H1 (cell line): Measurements from ENCODE around the gene UBASH3B. TPM values are rescaled to one million over a fixed set of nuclear protein-coding genes. Genes with fewer than 3 reads are reported as not detected.

Experiments used
- CTCF ChIA-PET: fragments of 300-600 bp; sonication (Branson Sonifier 250); formaldehyde crosslinking; loops from one replicate; lab custom pipeline; 2021; ENCODE audit not compliant: partially characterized antibody; lab: Charles Lee
- POLR2A ChIA-PET: fragments of 300-600 bp; sonication (Branson Sonifier 250); formaldehyde crosslinking; loops from one replicate; lab custom pipeline; 2021; ENCODE audit warnings: inconsistent platforms; ENCODE audit not compliant: partially characterized antibody; lab: Charles Lee
- DNase-seq, 2 experiments: peaks; one replicate each; pipeline versions ENCODE4 v3.0.0 to v3.0.0-alpha.2; 2010 to 2022; ENCODE audit warnings: low spot score in 2 of 2, low read depth in 1 of 2, mixed read lengths in 1 of 2
- FAIRE-seq: peaks from 2 replicates; lab custom pipeline; 2011; peaks lifted over from hg19 to GRCh38; lab: Jason Lieb, UNC
- H2AFZ ChIP-seq: 2 replicates; pipeline ENCODE4 v1.8.1; 2012; ENCODE audit warnings: low read length, inconsistent platforms
- H2AK5ac ChIP-seq: 2 replicates; pipeline ENCODE4 v1.6.1; 2013; ENCODE audit warnings: low read depth, low read length
- H2BK120ac ChIP-seq: replicated peaks from 2 replicates; pipeline ENCODE3; 2013; ENCODE audit warnings: low read depth, low read length, inconsistent platforms
- H2BK12ac ChIP-seq: 2 replicates; pipeline ENCODE4 v1.6.1; 2013; ENCODE audit warnings: low read depth, low read length
- H2BK15ac ChIP-seq: 2 replicates; pipeline ENCODE4 v1.6.1; 2013; ENCODE audit warnings: low read length
- H2BK20ac ChIP-seq: 2 replicates; pipeline ENCODE4 v1.6.1; 2013; ENCODE audit warnings: low read length
- H2BK5ac ChIP-seq: 2 replicates; pipeline ENCODE4 v1.6.1; 2013; ENCODE audit warnings: low read depth, low read length
- H3K14ac ChIP-seq: 2 replicates; pipeline ENCODE4 v1.6.1; 2013; ENCODE audit warnings: inconsistent platforms; ENCODE audit not compliant: insufficient read length
- H3K18ac ChIP-seq: 2 replicates; pipeline ENCODE4 v1.6.1; 2013; ENCODE audit warnings: low read length; ENCODE audit errors: extremely low read depth
- H3K23ac ChIP-seq: 2 replicates; pipeline ENCODE4 v1.6.1; 2013; ENCODE audit warnings: inconsistent platforms; ENCODE audit not compliant: insufficient read length
- H3K23me2 ChIP-seq: 2 replicates; pipeline ENCODE4 v1.6.1; 2013; ENCODE audit warnings: low read depth, low read length
- H3K27ac ChIP-seq: 2 replicates; pipeline ENCODE4 v1.6.1; 2011; ENCODE audit warnings: low read depth, low read length, inconsistent platforms
- H3K27me3 ChIP-seq, 4 experiments: replicated peaks in 1 of 4; 1 replicate in 1 of 4; 2 replicates in 3 of 4; pipeline versions ENCODE4 v1.6.1 to v1.8.1; 2011 to 2013; ENCODE audit warnings: low read length in 3 of 4, mild to moderate bottlenecking in 3 of 4, inconsistent platforms in 2 of 4, mixed read lengths in 2 of 4, moderate library complexity in 1 of 4; ENCODE audit not compliant: control insufficient read depth in 3 of 4, insufficient read depth in 3 of 4; ENCODE audit errors: extremely low read depth in 1 of 4
- H3K36me3 ChIP-seq, 4 experiments: 2 replicates each; pipeline versions ENCODE4 v1.6.1 to v1.8.1; 2011 to 2013; ENCODE audit warnings: mild to moderate bottlenecking in 4 of 4, low read length in 3 of 4, moderate library complexity in 2 of 4, control low read depth in 1 of 4, inconsistent platforms in 1 of 4; ENCODE audit not compliant: insufficient read depth in 4 of 4, control insufficient read depth in 2 of 4
- H3K4ac ChIP-seq: replicated peaks from 2 replicates; pipeline ENCODE3; 2013; ENCODE audit warnings: low read length, low read depth, mixed read lengths, inconsistent platforms; ENCODE audit not compliant: insufficient read length
- H3K4me1 ChIP-seq, 4 experiments: replicated peaks in 1 of 4; 1 replicate in 1 of 4; 2 replicates in 3 of 4; pipeline versions ENCODE4 v1.6.1 to v1.8.1; 2011 to 2013; ENCODE audit warnings: low read length in 3 of 4, inconsistent platforms in 2 of 4, mixed read lengths in 1 of 4; ENCODE audit not compliant: insufficient read depth in 4 of 4, control insufficient read depth in 3 of 4
- H3K4me2 ChIP-seq, 2 experiments: 2 replicates each; pipeline versions ENCODE4 v1.6.1 to v1.8.1; 2011 to 2013; ENCODE audit warnings: low read depth in 2 of 2, low read length in 2 of 2, control low read depth in 1 of 2, inconsistent platforms in 1 of 2, mild to moderate bottlenecking in 1 of 2; ENCODE audit not compliant: insufficient read depth in 1 of 2
- H3K4me3 ChIP-seq, 4 experiments: fragments of 200-600, 300-600 bp in 1 of 4; sonication (generic), shearing (Covaris generic), sonication (Bioruptor Twin) in 1 of 4; 2 replicates each; pipeline versions ENCODE4 v1.5.1 to v1.8.1; 2011 to 2016; ENCODE audit warnings: low read length in 4 of 4, low read depth in 3 of 4, control low read depth in 2 of 4, inconsistent platforms in 2 of 4, mild to moderate bottlenecking in 2 of 4, mixed read lengths in 1 of 4, moderate library complexity in 1 of 4; ENCODE audit not compliant: insufficient read depth in 2 of 4; ENCODE audit errors: extremely low read depth in 1 of 4
- H3K56ac ChIP-seq: replicated peaks from 2 replicates; pipeline ENCODE3; 2013; ENCODE audit warnings: low read depth, mild to moderate bottlenecking, mixed read lengths, low read length, inconsistent platforms; ENCODE audit not compliant: insufficient read length
- H3K79me1 ChIP-seq: 2 replicates; pipeline ENCODE4 v1.6.1; 2013; ENCODE audit warnings: low read depth, low read length, control low read depth
- H3K79me2 ChIP-seq, 2 experiments: 2 replicates each; pipeline versions ENCODE4 v1.6.1 to v1.8.1; 2012 to 2013; ENCODE audit warnings: low read length in 2 of 2, mild to moderate bottlenecking in 2 of 2, inconsistent platforms in 1 of 2; ENCODE audit not compliant: insufficient read depth in 2 of 2, control insufficient read depth in 1 of 2
- H3K9ac ChIP-seq, 4 experiments: replicated peaks in 1 of 4; 1 replicate in 1 of 4; 2 replicates in 3 of 4; pipeline versions ENCODE4 v1.6.1 to v1.8.1; 2011 to 2013; ENCODE audit warnings: low read depth in 3 of 4, low read length in 3 of 4, control low read depth in 2 of 4, mild to moderate bottlenecking in 2 of 4, moderate library complexity in 2 of 4, inconsistent platforms in 1 of 4; ENCODE audit errors: extremely low read depth in 1 of 4
- H3K9me3 ChIP-seq, 2 experiments: 2 replicates each; pipeline versions ENCODE4 v1.6.1 to v1.8.1; 2012 to 2013; ENCODE audit warnings: mild to moderate bottlenecking in 2 of 2, moderate library complexity in 2 of 2, control low read depth in 1 of 2, inconsistent platforms in 1 of 2, low read depth in 1 of 2, low read length in 1 of 2, mixed read lengths in 1 of 2; ENCODE audit not compliant: insufficient read depth in 2 of 2
- H4K20me1 ChIP-seq, 2 experiments: replicated peaks in 1 of 2; 2 replicates each; pipeline versions ENCODE3 to v1.8.1; 2011 to 2013; ENCODE audit warnings: inconsistent platforms in 2 of 2, low read length in 2 of 2, mild to moderate bottlenecking in 1 of 2; ENCODE audit not compliant: insufficient read depth in 2 of 2, control insufficient read depth in 1 of 2
- H4K5ac ChIP-seq: 2 replicates; pipeline ENCODE4 v1.6.1; 2013; ENCODE audit warnings: low read length, low read depth, mixed read lengths, inconsistent platforms; ENCODE audit not compliant: insufficient read length
- H4K8ac ChIP-seq: 2 replicates; pipeline ENCODE4 v1.8.0; 2013; ENCODE audit warnings: mild to moderate bottlenecking, moderate library complexity, low read length, inconsistent platforms; ENCODE audit not compliant: insufficient read depth; ENCODE audit errors: extremely low read depth
- H4K91ac ChIP-seq: replicated peaks from 2 replicates; pipeline ENCODE3; 2013; ENCODE audit warnings: low read length, mixed read lengths, inconsistent platforms; ENCODE audit not compliant: insufficient read length
- BCL11A ChIP-seq, 2 experiments: IDR thresholded peaks; one replicate each; pipeline ENCODE4 v1.6.1; 2011; ENCODE audit warnings: low read depth in 2 of 2, low read length in 2 of 2, mild to moderate bottlenecking in 2 of 2
- EP300 ChIP-seq, 2 experiments: IDR thresholded peaks; 1 replicate in 1 of 2; 2 replicates in 1 of 2; pipeline ENCODE4 v1.6.1; 2011 to 2012; ENCODE audit warnings: low read depth in 2 of 2, low read length in 2 of 2, mild to moderate bottlenecking in 2 of 2, borderline replicate concordance in 1 of 2, inconsistent platforms in 1 of 2, moderate library complexity in 1 of 2
- JUND ChIP-seq: IDR thresholded peaks from 2 replicates; pipeline ENCODE4 v1.6.1; 2011; ENCODE audit warnings: mild to moderate bottlenecking, improper control_type of control experiment, low read length
- KDM4A ChIP-seq: IDR thresholded peaks from one replicate; pipeline ENCODE4 v1.7.1; 2012; ENCODE audit warnings: low read depth, mild to moderate bottlenecking, moderate library complexity, low read length, inconsistent platforms; ENCODE audit not compliant: severe bottlenecking
- POLR2A ChIP-seq, 2 experiments: IDR thresholded peaks; 1 replicate in 1 of 2; 2 replicates in 1 of 2; pipeline ENCODE4 v1.6.1; 2011; ENCODE audit warnings: low read depth in 2 of 2, low read length in 2 of 2, mild to moderate bottlenecking in 2 of 2; ENCODE audit errors: control extremely low read depth in 1 of 2
- RFX5 ChIP-seq: IDR thresholded peaks from 2 replicates; pipeline ENCODE4 v1.6.1; 2011; ENCODE audit warnings: low read depth, low read length, improper control_type of control experiment, borderline replicate concordance
- SUZ12 ChIP-seq: fragments of 200-600 bp; sonication (generic); IDR thresholded peaks from 2 replicates; pipeline ENCODE4 v1.6.1; 2012; ENCODE audit warnings: mild to moderate bottlenecking, inconsistent platforms, low read length, moderate library complexity, mixed read lengths
- WGBS, 2 experiments: shearing (Covaris generic) in 1 of 2; methylation state at CpG; one replicate each; pipeline versions ENCODE4 v1.1.6 to v1.1.7; 2013 to 2015; ENCODE audit warnings: low lambda C conversion rate in 2 of 2, mixed read lengths in 2 of 2, inconsistent platforms in 1 of 2, low coverage in 1 of 2, missing lambda C conversion rate in 1 of 2; ENCODE audit not compliant: insufficient replicate concordance in 2 of 2, insufficient coverage in 1 of 2, insufficient read length in 1 of 2; ENCODE audit errors: extremely low coverage in 1 of 2, missing lambda C conversion rate in 1 of 2; 5-methylcytosine and 5-hydroxymethylcytosine counted together
- polyA plus RNA-seq, 7 experiments: library from polyadenylated mRNA; depleted of rRNA in 3 of 7; stranded (reverse) in 5 of 7; unstranded in 2 of 7; fragments of >200 nt in 5 of 7; fragments of 200-250 nt in 2 of 7; gene quantifications; 1 replicate in 5 of 7; 2 replicates in 1 of 7; 4 replicates in 1 of 7; pipeline versions ENCODE4 v1.2.1 to v1.2.3, GENCODE V29; 2011 to 2013; ENCODE audit warnings: missing spikeins in 2 of 7, mixed read lengths in 2 of 7
- total RNA-seq: library from RNA; stranded (reverse); fragmentation: NEBNext Ultra II Directional; extraction: Animal tissue kit (Norgen Biotek cat#: 25700); gene quantifications from 2 replicates; pipeline ENCODE4 v1.2.1, GENCODE V29; 2021
- TF ChIP-seq, protein P1 (sequence below): IDR thresholded peaks from 2 replicates; pipeline ENCODE4 v1.6.1; 2011; ENCODE audit warnings: low read length, improper control_type of control experiment

Gene UBASH3B
- total and polyA plus RNA-seq, 2 of the 8 experiments (the other 6 are each of a cell fraction or from before 2014, with no cell fraction given) = 7.5 to 9.5 TPM

- no peak overlapping the region for H4K91ac ChIP-seq
- no peak overlapping the region for H3K4ac ChIP-seq
- no peak overlapping the region for H3K9ac ChIP-seq
- ChIA-PET CTCF (interaction anchor here (0.6 to 1.9 kb wide), 3 partner anchors 14 to 793 kb away, joined by 3 to 4 read pairs (median 4); no protein-coding TSS in a partner anchor), POLR2A (no interaction called here)
- no peaks in the 10 kb centered on the region for H3K23me2 ChIP-seq
- H4K20me1 ChIP-seq = no peaks in the 10 kb centered on the region
- H3K4me1 ChIP-seq = no peaks in the 10 kb centered on the region
- H2AFZ ChIP-seq = no peak overlapping the region; the same call in 1 of the 2 replicates
- H3K18ac ChIP-seq = no peak overlapping the region
- H3K79me1 ChIP-seq = no peaks in the 10 kb centered on the region
- no peaks in the 10 kb centered on the region for H3K36me3 ChIP-seq
- no peak overlapping the region for H3K4me3 ChIP-seq
- H3K9me3 ChIP-seq = no peaks in the 10 kb centered on the region
- no peak overlapping the region for H3K27ac ChIP-seq
- no peak overlapping the region for H2BK5ac ChIP-seq
- 80% methylated on average over 4 of the region's 4 CpGs; no CpG with 5 or more reads in 1 of the 2 experiments for WGBS, 2 experiments
- H3K56ac ChIP-seq = no peak overlapping the region
- no peak overlapping the region for H2AK5ac ChIP-seq
- no peak overlapping the region for H2BK120ac ChIP-seq
- TF ChIP-seq JUND (no peak), POLR2A (IDR thresholded peaks at IDR 0.05; ENCODE audit: control extremely low read depth in 1 of 2, low read depth in 2 of 2, low read length in 2 of 2) (no peak), KDM4A (no peak), SUZ12 (no peak), BCL11A (IDR thresholded peaks at IDR 0.05; ENCODE audit: low read depth in 2 of 2, low read length in 2 of 2) (no peak), RFX5 (no peak), EP300 (IDR thresholded peaks at IDR 0.05; ENCODE audit: borderline replicate concordance in 1 of 2, low read depth in 2 of 2, low read length in 2 of 2) (no peak)
- TF ChIP-seq, protein P1, sequence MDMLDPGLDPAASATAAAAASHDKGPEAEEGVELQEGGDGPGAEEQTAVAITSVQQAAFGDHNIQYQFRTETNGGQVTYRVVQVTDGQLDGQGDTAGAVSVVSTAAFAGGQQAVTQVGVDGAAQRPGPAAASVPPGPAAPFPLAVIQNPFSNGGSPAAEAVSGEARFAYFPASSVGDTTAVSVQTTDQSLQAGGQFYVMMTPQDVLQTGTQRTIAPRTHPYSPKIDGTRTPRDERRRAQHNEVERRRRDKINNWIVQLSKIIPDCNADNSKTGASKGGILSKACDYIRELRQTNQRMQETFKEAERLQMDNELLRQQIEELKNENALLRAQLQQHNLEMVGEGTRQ = no peak
- no peak overlapping the region for H2BK12ac ChIP-seq
- H2BK15ac ChIP-seq = no peak overlapping the region
- FAIRE-seq (no peak), DNase-seq (no peak)
- no peaks in the 10 kb centered on the region for H3K79me2 ChIP-seq
- H4K5ac ChIP-seq = no peak overlapping the region
- no peak overlapping the region for H3K14ac ChIP-seq
- no peak overlapping the region for H3K4me2 ChIP-seq
- H2BK20ac ChIP-seq = no peak overlapping the region
- H4K8ac ChIP-seq = no peak overlapping the region
- H3K23ac ChIP-seq = no peak overlapping the region
- H3K27me3 ChIP-seq = no peaks in the 10 kb centered on the region
Observed at GRCh38 chr11:122642472-122642922, 13.0 kb upstream of the UBASH3B start.
